GM19438 (cell line): ENCODE measurements around the gene GRID1.

Source experiments
- ATAC-seq: cut with Tn5 transposase; IDR thresholded peaks from one replicate; pipeline ENCODE4 v1.9.1; 2021; ENCODE audit warnings: low read depth; ENCODE audit not compliant: unreplicated experiment

GRID1 gene

DNA sequence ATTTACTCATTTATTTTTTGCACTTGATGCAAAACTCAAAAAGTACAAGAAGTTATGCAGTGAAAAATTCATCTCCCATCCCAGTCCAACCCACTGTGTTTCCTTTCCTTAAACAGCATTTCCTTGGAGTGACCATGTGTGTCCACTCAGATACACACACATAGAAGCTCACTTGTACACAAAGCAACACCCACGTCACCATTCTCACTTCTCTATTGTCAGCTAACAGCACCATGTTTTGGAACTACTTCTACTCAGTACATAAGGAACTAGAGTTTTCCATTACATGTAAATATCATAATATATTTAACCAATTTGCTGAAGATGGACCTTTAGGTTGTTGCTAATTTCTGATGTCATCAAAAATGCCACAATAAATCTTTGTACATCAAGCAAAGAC is 167.6 kb downstream of the GRID1 start:
- no peak for ATAC-seq

DNA sequence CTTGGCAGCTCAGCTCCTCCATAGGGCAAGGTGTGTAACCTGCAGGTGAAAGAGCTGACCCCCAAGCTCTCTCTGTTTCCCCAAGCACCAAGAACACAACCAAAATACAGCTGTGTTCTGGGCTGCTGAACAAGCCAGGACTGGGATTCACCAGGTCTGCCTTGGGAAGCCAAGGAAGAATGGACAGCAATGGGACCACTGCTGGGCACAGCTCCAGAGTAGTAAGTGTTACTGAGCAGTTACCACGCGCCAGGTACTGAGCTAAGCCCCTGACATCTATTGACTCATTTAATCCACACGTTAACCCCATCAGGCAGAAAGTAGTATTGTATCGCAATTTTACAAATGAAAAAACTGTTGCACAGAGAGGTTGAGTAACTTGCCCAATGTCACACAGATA is 168.3 kb downstream of the GRID1 start:
- no peak for ATAC-seq

DNA sequence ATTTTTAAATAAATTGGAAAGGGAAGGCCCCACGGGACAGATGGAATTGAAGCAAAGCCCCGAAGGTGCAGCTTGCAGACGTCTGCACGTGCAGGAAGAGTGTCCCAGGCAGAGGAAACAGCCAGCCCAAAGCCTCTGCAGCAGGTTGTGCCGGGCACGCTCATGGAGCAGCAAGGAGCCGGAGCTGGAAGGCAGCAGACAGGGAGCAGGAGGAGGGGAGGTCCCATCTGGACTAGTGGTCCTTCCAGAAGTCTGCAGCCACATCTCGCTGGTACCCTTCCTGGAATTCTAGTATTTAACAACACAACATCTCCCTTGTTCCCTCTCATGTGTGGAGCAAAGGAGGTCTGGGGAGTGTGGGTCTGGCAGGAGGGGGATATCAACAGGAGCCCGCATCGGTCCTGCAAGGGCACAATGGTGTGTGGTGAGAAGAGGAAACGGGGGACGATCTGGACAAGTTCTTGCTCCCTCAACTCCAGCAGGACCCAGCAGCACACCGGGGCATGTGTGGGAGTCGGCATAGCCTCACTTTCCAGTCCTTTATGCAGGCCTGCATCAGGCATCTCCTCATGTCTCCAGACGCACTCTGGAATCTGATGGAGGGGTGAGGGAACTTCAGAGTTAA is 169.3 kb downstream of the GRID1 start:
- no peak for ATAC-seq

DNA sequence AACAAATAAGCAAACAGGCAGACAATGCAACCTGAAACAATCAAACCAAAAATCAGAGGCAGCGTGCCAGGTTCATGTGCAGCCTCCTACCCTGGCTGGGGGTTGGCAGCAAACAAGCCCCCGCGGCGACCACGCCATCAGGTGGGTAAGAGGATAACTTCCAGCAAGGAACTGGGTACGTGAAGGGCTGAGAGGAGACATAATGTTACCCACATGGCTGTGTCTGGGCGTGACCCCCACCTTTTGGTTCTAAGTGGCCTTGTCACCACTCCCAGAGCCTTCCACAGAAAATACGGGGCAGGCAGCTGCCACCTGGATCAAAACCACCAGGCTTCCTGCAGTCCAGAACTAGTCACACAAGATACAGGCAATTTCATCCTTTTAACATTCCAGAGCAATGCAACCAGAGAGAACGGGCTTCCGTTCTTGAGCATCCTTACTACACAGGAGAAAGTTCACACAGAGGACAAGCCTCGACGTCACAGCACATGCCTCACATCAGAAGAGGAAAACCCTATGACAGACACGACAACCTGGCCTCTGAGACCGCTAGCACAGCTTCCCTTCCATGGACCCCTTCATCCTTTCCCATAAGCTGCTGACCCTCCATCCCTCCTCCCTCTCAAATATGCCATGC is 171.0 kb downstream of the GRID1 start:
- no peak for ATAC-seq

DNA sequence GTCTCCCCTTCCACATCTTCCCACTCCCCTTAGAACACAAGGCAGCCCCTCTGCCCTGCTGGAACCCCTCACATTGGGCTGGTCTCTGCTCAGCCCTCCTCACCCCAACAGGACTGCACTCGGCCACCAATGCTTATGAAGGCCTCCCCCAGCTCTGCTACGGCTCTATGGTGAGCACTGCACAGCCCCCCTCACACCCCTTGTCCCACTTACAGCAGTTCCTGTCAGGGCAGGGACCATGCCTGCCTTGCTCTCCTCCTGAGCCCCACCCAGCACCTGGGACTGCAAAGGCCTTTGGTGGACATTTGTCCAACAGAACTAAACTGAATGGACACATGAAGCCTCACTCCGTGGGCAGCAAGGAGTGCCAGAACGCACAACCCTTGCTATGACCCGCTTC is 171.9 kb downstream of the GRID1 start:
- ATAC-seq: no peak

DNA sequence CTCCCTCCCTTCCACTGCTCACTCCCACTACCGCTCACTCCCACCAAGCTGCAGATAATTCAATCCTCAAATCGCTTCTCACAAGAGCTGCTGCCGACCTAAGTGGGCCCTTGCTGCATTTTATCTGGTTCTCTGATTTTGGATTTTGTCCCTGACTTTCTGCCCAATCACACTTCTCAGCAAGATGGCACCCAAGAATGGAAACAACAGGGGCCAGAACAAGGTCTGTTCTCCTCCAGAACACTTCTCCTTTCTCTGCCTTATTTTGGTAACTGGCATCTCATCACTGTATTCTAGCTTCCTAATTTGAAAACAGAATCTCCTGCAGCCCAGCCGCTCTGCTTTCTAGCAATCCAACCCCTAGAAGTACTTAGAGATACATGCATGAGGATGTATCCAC is 172.8 kb downstream of the GRID1 start:
- ATAC-seq: no peak

DNA sequence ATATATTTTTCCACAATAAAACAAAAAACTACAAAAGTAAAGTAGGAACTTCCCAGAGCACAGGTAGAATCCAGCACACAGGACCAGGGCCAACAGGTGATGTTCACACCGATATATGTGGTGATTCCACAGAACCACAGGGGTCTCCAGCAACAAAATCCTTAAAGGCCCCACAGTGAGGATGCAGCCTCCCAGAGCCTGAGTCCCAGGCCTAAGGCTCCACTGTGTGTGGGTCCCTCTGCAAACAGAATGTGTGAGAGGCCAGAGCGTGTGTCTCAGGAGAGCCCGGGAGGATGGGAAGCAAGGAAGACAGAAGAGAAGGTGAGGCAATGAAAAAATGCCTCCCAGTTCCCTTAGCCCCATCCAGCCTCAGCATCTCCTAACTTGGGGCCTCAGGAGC is 173.9 kb downstream of the GRID1 start:
- no peak for ATAC-seq

DNA sequence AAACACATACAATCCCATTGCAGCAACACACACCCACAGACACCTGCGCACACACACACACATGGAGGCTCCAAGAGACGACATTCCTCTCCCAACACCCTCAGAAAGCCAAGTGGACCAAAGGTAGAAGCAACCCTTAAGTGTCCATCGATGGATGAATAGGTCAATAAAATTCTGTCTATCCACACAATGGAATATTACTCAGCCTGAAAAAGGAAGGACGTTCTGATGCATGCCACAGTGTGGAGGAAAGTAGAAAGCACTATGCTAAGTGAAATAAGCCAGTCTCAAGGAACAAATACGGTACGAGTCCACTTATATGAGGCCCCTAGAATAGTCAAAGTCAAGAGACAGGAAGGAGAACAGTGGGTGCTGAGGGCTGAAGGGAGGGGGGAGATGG is 174.4 kb downstream of the GRID1 start:
- no peak for ATAC-seq

DNA sequence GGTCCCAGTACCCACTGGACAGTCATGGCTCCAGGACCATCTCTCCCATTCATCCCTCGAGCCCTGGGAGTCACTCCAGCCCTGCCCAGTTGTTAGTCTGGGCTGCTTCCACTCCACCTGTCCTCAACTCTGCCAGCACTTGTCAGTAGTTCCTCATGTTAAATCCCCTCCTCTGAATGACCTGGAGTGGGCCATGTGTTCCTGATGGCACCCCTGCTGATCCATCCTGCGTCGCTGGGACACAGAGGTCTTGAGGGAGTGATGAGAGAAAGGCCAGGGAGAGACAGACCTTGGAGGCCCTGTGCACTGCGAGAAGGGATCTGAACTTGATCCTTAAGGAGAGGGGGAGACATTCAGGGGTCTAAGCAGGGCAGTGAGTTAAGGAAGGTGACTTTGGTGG is 174.9 kb downstream of the GRID1 start:
- ATAC-seq: no peak

DNA sequence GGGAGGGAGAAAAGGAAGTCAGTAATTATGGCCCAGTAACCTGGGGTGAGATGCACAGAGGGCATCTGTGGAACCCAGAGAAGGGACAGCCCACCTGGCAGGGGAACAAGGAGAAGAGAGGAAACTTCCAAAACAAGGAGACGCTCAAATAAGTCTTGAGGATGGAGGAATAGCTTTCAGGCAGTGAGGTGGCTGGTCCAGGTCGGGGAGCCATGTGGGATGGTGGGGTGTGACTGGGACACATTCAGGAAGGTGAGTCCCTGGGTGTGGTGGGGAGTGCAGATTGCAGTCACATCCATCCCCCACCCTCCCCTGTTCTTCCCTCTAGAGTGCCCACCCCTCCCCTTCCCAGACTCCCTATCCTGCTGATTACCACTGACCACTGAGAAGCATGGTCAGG is 175.4 kb downstream of the GRID1 start:
- no peak for ATAC-seq

DNA sequence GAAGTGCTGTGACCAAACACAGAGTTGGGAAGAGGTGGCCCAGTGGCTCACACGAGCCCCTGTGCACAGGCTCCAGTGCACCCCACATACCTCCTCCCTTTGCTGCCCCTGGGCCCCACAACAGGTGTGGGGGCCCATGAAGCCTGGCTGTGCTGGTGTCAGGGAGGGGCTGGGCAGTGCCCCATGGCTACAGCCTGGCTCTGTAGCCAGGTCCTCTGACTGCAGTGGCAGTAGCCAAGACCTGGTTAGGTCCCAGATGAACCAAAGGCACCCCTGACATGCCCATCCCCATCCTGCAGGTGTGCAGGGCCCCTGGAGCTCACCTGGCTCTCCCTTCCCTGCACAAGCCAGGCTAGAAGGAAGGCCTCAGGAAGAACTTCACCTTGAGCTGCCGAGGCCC is 176.3 kb downstream of the GRID1 start:
- ATAC-seq: no peak

DNA sequence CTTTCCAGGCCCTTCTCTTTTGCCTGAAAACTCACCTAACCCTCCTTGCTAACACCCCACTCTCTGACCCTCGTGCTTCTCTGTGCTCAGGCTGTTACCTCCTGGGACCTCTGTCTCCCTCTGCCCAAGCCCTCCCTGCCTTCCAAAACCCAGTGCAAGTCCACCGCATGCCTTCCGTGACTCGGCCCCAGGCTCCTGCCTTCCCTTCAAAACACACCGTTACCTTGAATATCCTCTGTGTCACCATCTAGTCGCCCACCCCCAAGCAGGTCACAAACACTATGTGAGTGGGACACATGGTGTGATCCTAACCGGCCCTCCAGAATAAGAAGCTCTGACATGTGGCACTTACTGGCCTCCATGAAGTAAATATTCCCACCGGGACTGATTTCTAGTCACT is 176.7 kb downstream of the GRID1 start:
- ATAC-seq: no peak

DNA sequence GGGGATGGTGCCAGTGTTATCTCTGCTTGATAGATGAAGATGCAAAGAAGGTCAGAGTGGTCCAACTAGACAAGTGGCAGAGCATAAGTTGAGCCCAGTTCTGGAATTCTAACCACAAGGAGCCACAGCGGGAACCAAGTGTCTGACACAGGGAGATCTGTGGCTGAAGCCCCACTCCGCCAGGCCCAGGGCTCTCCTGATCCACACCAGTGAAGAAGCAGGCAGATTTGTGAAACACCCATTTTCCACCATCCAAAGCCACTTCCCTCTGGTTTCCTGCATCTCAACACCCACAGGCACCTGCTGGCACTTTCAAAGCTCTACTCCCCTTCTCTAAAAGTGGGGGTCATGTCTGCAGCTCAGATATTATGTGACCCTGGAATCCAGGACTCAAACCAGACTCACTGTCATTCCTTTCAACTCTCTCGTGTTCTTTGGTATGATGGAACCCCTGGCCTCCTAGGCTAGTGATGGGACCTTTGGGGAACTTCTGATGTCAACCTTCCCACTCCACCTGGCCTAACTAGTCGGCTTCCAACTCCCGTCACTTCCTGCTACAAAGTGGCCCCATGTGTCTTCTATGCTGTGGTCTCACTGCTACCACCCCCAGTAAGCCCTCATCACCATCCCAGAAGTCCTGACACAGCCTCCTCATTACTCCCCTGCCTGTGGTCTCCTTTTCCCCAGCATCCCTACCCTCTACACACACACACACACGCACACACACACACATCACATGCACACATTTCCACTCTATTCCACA is 177.6 kb downstream of the GRID1 start:
- no peak for ATAC-seq

DNA sequence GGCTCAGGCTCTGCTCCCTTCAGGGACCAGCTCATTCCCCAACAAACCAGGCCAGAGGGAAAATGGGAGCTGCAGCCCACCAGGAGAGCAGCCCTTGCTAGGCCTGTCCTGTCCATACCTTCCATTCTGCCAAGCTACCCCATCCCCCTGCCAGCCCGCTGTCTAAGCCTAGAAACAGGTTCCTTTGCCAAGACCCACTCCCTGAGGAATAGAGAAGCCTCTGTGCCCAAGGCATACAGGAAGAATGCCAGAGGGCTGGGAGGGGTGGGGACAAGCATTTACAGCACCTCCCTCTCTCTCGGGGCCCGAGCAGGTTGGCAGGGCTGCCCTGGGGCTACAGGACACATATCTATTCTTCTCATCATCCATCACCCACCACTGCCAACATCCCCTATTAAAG is 178.3 kb downstream of the GRID1 start:
- no peak for ATAC-seq

DNA sequence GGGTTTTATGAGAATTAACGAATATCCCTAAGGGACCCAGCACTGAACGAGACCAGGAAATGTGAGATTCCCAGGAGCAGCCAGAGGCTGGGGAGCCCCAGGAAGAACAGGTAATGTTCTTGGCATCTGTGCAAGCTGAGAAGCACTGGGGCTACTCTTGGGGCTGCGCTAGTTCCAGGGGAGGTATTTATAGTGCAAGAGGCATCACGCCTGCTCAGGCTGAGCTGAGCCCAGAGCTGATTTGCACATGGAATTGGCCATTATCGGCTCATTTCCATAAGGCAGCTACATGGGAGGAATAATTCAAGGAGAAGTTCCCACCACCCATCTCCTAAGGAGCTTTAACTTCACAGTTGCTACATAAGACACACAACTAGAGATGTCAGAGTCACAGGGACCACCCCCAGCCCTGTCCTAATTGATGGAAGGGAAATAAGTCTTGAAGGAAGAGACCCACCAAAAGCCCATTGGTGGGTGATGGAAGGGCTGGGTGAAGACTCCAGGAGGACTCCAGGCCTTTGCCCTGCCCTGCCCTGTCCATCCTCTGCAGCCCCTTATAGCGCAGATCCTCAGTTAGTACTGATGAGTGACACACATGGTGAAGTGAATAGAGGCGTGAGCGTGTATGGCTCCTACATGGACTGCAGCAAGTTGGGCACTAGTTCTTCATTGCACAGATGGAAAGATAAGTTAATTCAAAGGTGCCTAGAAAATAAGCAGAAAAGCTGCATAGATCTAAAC is 178.9 kb downstream of the GRID1 start:
- no peak for ATAC-seq

DNA sequence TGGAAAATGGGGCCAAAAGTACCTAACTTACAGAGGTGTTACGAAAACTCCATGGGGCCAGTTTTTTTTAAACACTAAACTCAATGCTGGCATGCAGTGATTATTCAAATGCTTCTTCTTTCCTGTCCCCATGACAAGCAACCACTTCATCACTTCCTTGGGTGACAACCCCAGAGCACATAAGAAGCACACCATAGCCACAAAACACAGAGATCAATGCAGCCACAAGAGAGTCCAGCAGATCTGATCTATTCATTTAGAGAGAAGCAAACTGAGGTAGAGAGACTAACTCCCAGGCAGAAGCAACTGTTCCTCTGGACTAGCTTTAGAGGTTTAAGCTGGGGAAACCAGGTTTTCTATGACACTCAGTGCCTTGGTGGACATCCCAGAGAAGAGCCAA is 180.0 kb downstream of the GRID1 start:
- no peak for ATAC-seq

DNA sequence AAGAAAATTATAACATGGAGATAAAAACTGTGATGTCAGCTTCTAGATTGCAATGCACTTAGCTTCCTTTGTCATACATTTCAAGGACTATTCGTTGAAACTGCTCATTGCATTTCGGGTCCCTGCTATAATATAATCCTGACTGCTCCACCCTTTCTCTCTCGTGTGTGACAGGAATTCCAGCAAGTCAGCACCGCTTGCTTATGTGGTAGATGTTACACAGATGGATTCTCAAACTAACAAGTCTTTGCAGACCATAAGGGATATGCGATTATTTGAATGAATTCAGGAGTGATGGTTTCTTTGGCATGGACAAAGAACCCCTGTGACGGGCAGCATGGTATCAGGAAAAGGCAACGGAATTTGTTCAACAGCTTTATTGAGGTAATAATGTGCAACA is 184.0 kb downstream of the GRID1 start:
- ATAC-seq: no peak

DNA sequence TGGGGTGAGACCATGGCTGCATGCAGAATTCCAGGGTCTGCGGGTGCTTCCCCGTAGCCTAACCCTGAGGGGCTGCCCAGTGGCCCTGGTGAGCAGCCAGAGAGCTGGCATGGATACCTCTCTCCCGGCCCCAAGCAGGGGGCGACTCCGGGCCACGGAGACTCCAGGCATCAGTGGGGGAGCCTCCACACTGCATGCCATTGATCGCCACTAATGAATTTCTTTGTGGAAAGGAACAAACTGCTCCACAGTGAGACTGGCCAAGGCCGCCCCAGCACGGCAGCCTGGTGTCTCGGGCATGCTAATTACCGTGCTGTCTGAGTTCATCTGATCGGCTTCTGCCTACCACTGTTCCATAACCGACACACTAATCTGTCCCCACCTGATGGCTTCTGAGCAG is 184.4 kb downstream of the GRID1 start:
- ATAC-seq: no peak

DNA sequence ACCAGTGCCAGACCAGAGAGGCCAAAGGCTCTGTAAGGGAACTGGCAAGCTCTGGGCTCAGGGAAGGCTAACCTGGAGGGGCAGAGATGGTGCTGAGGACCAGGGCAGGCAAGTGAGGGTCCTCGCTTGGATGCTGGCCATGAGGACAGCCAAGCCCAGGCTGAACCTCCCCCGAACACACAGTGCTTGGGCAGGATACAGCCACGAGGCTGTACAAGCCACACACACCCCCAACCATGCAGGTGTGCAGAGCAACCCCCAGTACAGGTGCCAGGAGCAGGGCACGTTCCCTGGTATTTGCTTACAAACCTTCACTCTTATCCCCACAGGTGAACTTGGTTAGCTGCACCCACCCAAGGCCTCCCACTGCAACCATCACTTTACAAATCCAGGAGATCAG is 185.7 kb downstream of the GRID1 start:
- no peak for ATAC-seq

DNA sequence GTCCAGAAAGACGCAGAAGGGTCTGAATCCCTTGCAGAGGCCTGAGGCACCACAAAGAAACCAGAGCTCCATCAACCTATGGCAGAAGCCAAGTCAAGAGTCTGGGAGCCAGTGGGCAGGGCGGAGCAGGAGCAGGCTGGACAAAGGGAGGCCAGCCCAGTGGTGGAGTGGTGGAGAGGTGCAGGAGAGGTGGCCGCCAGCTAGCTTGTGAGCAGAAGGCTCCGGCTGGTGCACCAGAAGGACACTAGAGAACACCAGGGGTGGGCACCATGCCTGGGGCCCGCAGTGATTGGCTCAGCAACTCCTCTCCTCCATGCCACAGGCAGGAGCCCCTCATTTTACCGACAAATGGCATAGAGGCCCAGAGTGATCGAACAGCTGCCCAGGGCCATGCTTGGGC is 186.6 kb downstream of the GRID1 start:
- ATAC-seq: no peak

DNA sequence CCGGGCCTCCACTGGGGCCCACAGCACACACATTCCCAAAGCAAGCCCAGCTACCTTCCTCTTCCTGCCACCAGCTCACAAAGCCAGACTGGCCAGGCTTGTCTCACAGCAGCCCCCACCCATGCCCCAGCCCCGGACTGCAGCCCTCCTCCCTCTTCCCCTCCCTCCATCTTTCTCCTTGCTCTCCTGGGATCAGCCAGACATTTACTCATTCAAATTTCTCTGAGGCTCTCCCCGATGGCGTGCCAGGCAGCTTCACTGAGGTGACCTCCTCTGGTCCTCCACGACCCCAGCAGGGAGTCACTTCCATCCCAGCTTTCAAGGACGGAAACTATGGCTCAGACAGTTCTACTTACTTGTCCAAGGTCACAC is 187.5 kb downstream of the GRID1 start:
- ATAC-seq: no peak
